NCI-H524 (cell line): ENCODE measurements around the gene CDX1.

Experiments
- DNase-seq, 2 experiments: peaks; one replicate each; lab custom pipeline; 2025; lab: John Stamatoyannopoulos, UW

The CDX1 gene

DNA sequence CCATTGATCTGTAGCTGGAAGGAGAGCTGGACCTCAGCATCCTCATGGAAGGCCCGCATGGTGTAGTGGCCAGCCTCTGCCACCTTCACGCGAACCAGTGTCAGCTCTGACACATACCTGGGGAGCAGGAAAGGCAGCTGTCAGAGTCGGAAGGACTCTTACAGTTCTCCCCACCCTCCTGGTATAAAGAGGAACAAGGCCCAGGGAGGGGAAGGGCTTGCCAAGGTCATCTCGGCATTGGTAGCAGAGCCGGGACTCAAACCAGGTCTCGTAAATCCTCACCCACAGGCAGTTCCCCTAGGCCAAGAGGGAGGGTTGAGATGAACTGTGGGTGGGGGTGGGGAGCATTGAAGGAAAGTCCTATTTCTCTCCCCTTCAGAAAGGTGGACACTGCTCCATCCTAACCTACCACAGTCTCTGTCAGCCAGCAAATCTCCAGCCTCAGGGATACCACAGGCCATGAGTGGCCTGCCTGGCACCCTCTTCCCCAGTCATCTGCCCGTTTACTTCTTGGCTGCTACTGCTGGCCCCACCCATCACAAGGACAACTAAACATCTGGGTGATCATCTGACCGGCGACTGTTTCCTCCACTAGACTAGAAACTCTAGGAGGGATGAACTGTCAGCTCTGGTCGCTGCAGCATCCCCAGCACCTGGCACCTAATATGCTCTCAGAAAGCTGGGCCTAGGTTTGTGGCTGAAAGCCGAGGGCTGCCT, 34.4 kb upstream of the CDX1 start:
- no peak for DNase-seq

DNA sequence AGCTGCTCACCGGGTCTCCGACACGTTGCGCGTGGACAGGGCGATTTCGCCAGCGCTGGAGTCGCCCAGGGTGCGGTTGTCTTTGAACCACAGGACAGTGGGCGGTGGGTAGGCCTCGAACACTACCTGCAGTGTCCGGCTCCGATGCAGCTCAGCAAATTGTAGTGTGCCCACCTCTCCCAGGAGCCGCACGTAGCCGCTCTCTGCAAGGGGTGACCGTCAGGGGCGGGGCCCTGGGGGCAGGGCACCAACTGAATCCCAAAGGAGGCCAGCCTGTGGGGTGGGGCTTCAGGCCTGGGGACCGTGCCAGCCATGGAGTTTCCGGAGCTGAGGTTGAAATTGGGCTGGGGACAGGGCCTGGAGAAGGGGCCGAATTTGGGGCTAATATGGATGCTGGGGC, 33.8 kb upstream of the CDX1 start:
- no peak for DNase-seq

- DNase-seq = no peak
Observed at GRCh38 chr5:150133581-150134197, 32.9 kb upstream of the CDX1 start.

- DNase-seq = no peak
Observed at GRCh38 chr5:150134198-150134588, 32.4 kb upstream of the CDX1 start.

GRCh38 chr5:150135557-150136304, 30.8 kb upstream of the CDX1 start:
- DNase-seq = no peak

- DNase-seq = no peak
Observed at GRCh38 chr5:150136305-150137167, 30.0 kb upstream of the CDX1 start.

DNA sequence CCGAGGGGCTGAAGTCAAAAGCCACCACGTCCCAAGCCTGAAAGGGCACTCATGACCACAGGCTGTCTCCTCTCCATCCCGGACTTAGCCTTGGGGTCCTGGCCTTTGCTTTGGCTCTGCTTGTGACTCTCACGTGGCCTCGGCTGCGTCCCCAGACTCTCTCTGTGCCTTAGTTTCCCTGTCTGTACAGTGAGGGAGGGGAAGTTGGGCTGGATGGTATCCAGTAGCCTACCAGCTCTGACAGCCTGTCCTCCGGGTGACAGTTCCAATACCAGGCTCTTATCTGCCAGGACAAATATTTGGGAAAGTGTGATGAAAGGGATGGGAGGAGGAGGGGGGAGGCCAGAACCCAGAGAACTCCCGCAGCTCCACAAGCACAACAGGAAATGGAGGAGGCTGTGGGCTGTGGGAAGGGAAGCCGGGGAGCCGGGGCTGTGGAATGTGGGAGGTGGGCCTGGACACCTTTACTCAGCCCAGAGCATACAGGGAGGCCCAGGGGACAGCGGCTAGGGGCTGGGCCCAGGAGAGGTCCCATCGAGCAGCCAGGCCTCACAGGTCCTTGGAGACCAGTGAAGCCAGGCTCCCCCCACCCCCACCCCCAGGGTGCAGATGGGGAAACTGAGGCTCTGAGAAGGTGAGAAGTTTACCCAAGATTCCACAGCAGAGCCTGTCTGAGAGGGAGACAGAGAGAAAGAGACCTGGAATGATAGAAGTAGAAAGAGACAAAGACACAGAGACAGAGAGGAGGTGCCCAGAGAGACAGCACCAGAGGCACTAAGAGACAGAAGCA, 29.2 kb upstream of the CDX1 start:
- DNase-seq = no peak

GRCh38 chr5:150137997-150138396, 28.6 kb upstream of the CDX1 start:
- DNase-seq = no peak

- DNase-seq = peak in 1 of 2 experiments; percentile 6
Observed at GRCh38 chr5:150138551-150139265, 27.9 kb upstream of the CDX1 start.

- DNase-seq = no peak
Observed at GRCh38 chr5:150139334-150139733, 27.2 kb upstream of the CDX1 start.

DNA sequence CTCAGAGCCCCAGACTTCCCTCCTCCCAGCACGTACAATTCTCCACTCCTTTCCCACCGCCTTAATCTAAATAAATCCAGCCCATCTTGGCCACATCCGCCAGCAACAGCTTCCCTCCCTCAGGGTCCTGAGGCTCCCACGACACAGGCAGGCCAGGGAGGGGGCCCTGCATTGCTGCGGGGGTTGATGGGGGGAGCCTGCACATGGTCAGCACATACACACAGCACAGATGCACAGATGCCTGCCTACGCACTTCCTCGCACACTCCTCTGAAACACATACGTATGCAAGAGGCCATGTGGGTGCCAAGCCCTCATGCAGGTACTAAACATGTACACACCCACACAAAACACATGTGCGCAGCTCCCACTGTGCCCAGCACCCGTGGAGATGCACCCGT, 25.7 kb upstream of the CDX1 start:
- no peak for DNase-seq

DNA sequence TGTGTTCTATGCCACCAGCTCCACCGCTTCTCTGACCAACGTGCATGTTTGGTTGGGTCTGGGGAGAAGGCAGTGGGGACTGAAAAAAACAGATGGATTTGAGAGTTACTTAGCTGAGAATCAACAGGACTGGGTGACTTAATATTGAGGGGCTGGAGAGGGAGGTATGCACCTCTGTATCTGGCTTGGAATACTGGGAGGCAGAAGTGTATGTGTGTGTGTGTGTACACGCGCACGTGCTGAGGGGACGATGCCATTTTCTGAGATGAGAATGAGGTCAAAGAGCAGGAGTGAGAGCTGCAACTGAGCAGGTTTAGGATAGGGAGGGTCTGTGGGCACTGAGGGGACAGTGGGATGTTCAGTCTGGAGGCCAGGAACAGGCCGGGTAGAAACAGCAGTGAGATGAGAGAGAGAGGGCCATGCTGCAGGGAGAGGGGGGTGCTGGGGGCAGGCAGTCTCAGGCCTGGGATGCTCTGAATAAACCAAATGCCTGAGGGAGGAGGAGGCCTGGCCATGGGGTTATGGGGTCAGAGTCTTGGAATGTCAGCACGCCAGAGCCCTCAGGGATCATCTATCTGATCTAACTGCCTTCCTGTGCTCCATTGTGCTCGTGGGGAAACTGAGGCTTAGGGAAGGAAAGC, 24.9 kb upstream of the CDX1 start:
- DNase-seq = no peak

GRCh38 chr5:150142185-150142958, 24.2 kb upstream of the CDX1 start:
- DNase-seq = no peak

GRCh38 chr5:150142959-150143349, 23.6 kb upstream of the CDX1 start:
- DNase-seq = no peak

DNA sequence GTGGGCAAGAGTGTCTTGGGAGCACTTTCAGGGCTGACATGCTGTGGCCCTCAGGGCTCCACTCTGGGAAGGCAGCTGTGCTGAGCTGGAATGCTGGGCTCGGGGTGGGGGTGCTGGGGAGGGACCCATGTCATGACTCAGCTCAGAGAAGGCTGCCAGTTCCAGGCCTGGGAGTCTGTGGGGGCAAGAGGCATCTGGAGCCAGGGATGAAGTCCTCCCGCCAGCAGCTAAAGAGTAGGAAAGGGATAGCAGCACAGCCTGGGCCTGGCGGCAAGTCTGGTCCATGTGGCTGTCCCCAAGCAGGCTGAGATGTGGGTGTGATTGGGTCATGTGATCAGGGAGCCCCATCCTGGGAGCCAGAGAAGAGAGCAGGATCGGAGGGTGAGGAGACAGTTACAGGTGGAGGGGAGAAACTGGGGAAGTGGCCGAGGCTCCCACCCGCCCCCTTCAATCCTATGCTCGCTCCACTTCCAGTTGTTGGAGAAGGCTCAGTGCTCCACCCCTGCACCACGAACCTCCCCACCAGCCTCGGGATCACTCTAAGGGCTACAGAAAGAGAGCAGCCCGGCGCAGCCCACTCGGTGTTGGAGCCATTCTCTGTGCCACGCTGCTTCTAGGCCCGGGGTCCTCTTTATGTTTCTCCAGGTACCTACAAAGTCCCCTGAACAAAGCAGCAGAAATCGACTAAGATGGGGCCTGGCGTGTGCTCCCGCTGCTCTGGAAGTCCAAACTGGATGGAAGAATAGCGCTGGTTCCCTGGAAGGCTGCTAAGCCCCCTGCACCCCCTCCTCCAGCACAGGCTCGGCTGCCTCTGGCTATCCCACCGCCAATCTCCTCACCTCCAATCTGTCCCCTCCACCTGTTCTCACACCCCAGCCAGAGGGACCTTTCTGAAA, 23.0 kb upstream of the CDX1 start:
- no peak for DNase-seq

DNA sequence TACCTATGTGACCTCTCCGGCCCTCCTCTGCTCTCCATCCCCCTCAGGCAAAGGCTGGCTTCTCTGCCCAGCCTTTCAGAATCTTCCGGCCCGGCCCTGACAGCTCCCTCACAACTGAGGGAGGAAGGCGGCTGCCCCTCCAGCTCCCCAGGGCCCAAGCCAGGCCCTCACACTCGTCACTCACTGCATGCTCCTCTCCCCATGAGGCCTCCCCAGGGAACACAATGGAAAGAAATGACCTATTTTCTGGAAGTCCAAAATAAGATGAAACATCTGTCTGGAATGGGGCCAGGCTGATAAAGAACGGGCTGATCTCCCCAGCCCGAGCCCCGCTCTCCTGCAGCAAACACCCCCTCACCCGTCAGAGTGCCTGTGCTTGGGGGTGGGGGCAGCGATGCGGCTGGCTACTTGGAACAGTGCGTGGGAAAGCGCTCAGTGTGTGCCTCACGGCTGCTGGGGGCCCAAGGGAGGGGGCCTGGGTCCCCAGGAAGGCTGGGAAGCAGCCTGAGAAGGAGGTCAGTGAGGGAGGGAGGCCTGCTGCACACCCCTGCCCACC, 22.3 kb upstream of the CDX1 start:
- no peak for DNase-seq

- DNase-seq = no peak
Observed at GRCh38 chr5:150144879-150145278, 21.7 kb upstream of the CDX1 start.

DNA sequence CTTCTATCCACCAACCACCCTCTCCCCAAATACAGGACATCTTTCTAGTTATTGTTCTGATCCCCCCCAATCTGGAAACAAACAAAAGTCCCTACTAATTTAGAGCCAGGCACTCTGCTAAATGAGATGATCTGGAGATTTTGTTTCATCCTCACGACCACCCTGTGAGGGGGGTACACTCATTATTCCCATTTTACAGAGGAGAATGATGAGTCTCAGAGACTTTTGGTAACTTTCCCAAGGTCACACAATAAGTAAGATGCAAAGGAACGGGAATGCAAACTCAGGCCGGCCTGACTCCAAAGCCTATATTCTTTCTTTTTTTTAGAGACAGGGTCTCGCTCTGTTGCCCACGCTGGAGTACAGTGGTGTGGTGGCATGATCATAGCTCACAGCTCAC, 20.3 kb upstream of the CDX1 start:
- DNase-seq = no peak
